ENCODE results near the gene MED25. TPM values are rescaled to one million over a fixed set of nuclear protein-coding genes. Genes with fewer than 3 reads are reported as not detected.

The MED25 gene
- total RNA-seq, 1 donor from 2014 or later: 34.5 TPM

DNA sequence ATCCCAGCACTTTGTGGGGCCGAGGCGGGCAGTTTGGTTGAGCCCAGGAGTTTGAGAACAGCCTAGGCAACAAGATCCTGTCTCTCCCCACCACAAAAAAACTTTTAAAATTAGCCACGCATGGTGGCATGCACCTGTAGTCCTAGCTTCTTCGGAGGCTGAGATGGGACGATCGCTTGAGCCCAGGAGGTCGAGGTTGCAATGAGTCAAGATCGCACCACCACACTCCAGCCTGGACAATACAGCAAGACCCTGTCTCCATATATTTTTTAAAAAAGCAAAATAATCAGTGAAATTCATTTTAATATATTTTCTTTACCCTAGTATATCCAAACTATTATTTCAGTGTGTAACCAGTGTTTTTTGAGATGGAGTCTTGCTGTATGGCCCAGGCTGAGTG lies 43.1 kb upstream of the MED25 start:
- Histone ChIP-seq H3K27me3 (ENCODE audit: control insufficient read depth, insufficient read depth, low read length) (no peaks in the 10 kb centered on the region), H3K4me3 (ENCODE audit: low read depth, low read length) (no peak overlapping the region), H3K36me3 (ENCODE audit: control insufficient read depth, insufficient read depth, low read length) (no peaks in the 10 kb centered on the region)
- DNase-seq (ENCODE audit: low read depth): no peak
- TF ChIP-seq, protein P1, sequence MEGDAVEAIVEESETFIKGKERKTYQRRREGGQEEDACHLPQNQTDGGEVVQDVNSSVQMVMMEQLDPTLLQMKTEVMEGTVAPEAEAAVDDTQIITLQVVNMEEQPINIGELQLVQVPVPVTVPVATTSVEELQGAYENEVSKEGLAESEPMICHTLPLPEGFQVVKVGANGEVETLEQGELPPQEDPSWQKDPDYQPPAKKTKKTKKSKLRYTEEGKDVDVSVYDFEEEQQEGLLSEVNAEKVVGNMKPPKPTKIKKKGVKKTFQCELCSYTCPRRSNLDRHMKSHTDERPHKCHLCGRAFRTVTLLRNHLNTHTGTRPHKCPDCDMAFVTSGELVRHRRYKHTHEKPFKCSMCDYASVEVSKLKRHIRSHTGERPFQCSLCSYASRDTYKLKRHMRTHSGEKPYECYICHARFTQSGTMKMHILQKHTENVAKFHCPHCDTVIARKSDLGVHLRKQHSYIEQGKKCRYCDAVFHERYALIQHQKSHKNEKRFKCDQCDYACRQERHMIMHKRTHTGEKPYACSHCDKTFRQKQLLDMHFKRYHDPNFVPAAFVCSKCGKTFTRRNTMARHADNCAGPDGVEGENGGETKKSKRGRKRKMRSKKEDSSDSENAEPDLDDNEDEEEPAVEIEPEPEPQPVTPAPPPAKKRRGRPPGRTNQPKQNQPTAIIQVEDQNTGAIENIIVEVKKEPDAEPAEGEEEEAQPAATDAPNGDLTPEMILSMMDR (IDR thresholded peaks at IDR 0.05; ENCODE audit: insufficient read depth, low read length, poor library complexity, severe bottlenecking): no peak

DNA sequence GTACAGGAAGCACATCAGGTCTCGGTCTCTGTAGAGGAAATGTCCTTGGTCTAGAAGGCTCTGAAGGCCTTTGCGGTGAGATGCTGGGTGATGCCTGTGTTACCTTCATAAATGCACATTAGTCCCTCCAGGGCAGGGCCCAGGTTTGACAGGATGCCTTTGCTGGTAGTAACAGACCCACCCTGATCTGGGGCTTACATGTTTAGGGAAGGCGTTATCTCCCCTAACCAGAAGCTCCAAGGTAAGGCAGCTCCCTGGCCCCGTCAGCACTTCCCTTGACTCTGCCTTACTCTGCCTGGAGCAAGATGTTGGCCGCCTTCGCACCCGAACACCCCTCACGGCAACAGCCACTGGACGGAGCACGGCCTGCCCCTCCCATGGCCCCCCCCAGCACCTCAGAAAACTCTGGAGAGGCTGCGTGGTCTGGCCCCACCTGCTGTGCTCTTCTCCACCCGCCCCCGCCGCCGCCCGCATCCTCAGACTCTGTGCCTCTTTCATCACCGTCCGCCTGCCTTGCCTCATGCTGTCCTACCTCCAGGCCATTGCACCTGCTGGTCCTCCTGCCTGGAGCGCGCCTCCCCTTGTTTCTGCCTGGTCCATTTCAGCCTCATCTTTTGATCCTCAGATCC lies 42.2 kb upstream of the MED25 start:
- no peaks in the 10 kb centered on the region for H3K27me3 ChIP-seq (ENCODE audit: control insufficient read depth, insufficient read depth, low read length)
- H3K36me3 ChIP-seq (ENCODE audit: control insufficient read depth, insufficient read depth, low read length): no peaks in the 10 kb centered on the region
- TF ChIP-seq, protein P1 (IDR thresholded peaks at IDR 0.05; ENCODE audit: insufficient read depth, low read length, poor library complexity, severe bottlenecking): no peak
- no peak for DNase-seq (ENCODE audit: low read depth)
- H3K4me3 ChIP-seq (ENCODE audit: low read depth, low read length): no peak overlapping the region

DNA sequence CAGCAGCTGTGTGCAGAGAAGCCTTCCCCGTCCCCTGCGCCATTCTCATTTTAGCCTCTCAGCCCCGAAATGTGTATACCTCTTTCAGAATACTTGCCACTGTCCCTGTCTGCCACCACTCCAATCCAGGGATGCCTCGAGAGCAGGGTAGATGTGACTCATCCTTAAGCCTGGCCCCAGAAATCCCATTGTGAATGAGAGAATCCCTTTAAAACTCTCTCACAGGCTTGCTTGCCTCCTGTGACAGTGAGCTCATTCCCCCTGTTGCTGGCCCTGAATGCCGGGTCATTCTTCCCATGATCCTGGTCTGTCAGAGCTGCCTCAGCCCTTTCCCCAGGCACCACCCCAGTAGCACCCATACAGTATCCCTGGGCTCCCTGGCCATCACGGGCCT lies 41.7 kb upstream of the MED25 start:
- Histone ChIP-seq H3K27me3 (ENCODE audit: control insufficient read depth, insufficient read depth, low read length) (no peaks in the 10 kb centered on the region), H3K4me3 (ENCODE audit: low read depth, low read length) (no peak overlapping the region), H3K36me3 (ENCODE audit: control insufficient read depth, insufficient read depth, low read length) (no peaks in the 10 kb centered on the region)
- DNase-seq (ENCODE audit: low read depth): no peak
- TF ChIP-seq, protein P1 (IDR thresholded peaks at IDR 0.05; ENCODE audit: insufficient read depth, low read length, poor library complexity, severe bottlenecking): no peak

DNA sequence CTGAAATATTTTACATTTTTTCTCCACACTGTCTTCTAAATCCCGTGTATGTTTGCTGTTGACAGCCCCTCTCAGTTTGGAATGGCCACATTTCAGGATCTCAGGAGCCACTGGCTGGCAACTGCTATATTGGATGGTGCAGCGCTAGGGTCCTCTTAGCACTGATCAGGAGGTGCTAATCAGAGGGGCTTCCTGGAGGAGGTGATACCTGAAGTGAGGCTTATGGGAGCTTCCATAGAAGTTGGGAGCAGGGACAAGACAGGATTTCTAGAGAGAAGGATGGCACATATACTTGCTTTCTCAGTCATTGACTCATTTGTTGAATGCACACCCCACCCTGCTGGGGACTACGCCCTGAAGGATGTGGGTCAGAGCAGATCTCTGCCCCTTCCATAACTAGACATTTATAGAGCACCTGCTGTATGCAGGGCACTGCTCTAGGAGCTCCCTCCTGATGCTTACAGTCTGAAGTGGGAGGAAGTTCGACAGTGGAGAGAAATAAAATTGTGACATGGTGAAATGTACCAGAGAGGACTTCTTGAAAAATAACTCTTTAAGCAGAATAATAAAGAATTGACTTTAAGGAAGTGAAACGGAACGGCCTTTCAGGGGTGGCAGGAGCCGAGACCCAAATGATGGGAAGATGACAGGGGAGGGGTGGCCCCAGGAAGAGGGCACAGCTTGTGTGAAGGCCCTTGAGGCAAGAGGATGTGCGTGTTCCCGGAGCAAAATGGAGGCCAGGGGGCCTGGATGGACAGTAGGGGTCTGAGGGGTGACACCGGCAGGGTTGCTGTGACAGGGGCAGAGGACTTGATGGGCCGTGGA lies 38.1 kb upstream of the MED25 start:
- TF ChIP-seq, protein P1 (IDR thresholded peaks at IDR 0.05; ENCODE audit: insufficient read depth, low read length, poor library complexity, severe bottlenecking): no peak
- Histone ChIP-seq H3K4me3 (ENCODE audit: low read depth, low read length) (no peak overlapping the region), H3K36me3 (ENCODE audit: control insufficient read depth, insufficient read depth, low read length) (no peaks in the 10 kb centered on the region), H3K27me3 (ENCODE audit: control insufficient read depth, insufficient read depth, low read length) (no peaks in the 10 kb centered on the region)
- DNase-seq (ENCODE audit: low read depth): no peak

DNA sequence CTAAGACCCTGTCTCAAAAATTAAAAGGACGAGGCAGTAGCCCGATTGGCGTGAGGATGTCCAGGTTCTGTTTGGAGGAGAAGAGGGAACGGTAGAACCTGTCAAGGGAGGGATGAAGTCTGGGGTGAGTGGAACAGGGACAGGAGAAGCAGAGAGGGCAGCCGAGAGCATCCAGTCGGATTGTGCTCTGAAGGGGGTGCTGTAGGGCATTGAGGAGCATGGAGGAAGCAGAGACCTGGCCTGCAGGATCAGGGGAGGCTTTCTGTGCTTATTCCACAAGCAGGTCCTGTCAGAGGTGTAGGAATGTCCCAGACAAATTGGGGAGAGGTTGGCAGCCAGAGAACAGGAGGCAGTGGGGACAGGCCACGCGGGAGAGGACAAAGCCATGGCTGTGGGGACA lies 37.2 kb upstream of the MED25 start:
- DNase-seq (ENCODE audit: low read depth): no peak
- Histone ChIP-seq H3K27me3 (ENCODE audit: control insufficient read depth, insufficient read depth, low read length) (no peaks in the 10 kb centered on the region), H3K36me3 (ENCODE audit: control insufficient read depth, insufficient read depth, low read length) (no peaks in the 10 kb centered on the region), H3K4me3 (ENCODE audit: low read depth, low read length) (no peak overlapping the region)
- TF ChIP-seq, protein P1 (IDR thresholded peaks at IDR 0.05; ENCODE audit: insufficient read depth, low read length, poor library complexity, severe bottlenecking): no peak

All from kidney epithelial cell (primary cell).